GM21717 (cell line): ENCODE results near the gene TRDMT1.

Experiments
- ATAC-seq: cut with Tn5 transposase; IDR thresholded peaks from one replicate; pipeline ENCODE4 v1.9.1; 2021; ENCODE audit warnings: mild to moderate bottlenecking, moderate library complexity; ENCODE audit not compliant: unreplicated experiment

The TRDMT1 gene

GRCh38 chr10:17231788-17232187, 30.3 kb upstream of the TRDMT1 start:
- ATAC-seq, result no peak

- ATAC-seq, result peak; percentile 54
Observed at GRCh38 chr10:17229967-17230682, 28.7 kb upstream of the TRDMT1 start.

GRCh38 chr10:17229717-17229966, 28.2 kb upstream of the TRDMT1 start:
- peak; percentile 2 for ATAC-seq

GRCh38 chr10:17229016-17229716, 27.7 kb upstream of the TRDMT1 start:
- peak; percentile 15 for ATAC-seq

GRCh38 chr10:17228091-17229015, 26.9 kb upstream of the TRDMT1 start, which contains the start of gene VIM:
Gene VIM (plus strand): TSS chr10:17228241. CDS start chr10:17229423, 1,182 bp downstream.
- ATAC-seq, result peak; percentile 29

- ATAC-seq, result peak; percentile 28
Observed at GRCh38 chr10:17227367-17228090, 26.1 kb upstream of the TRDMT1 start.

GRCh38 chr10:17226891-17227303, 25.4 kb upstream of the TRDMT1 start:
- no peak for ATAC-seq

GRCh38 chr10:17225808-17226207, 24.3 kb upstream of the TRDMT1 start:
- ATAC-seq, result no peak

GRCh38 chr10:17222329-17222728, 20.9 kb upstream of the TRDMT1 start:
- no peak for ATAC-seq

- ATAC-seq, result no peak
Observed at GRCh38 chr10:17220652-17221100, 19.2 kb upstream of the TRDMT1 start.

GRCh38 chr10:17219024-17219423, 17.6 kb upstream of the TRDMT1 start:
- ATAC-seq, result no peak

GRCh38 chr10:17217631-17218232, 16.3 kb upstream of the TRDMT1 start:
- no peak for ATAC-seq

- ATAC-seq, result no peak
Observed at GRCh38 chr10:17216901-17217395, 15.5 kb upstream of the TRDMT1 start.

- ATAC-seq, result peak; percentile 99
Observed at GRCh38 chr10:17216217-17216900, 14.9 kb upstream of the TRDMT1 start.

GRCh38 chr10:17215782-17216122, 14.3 kb upstream of the TRDMT1 start:
- no peak for ATAC-seq

- ATAC-seq, result no peak
Observed at GRCh38 chr10:17214971-17215781, 13.7 kb upstream of the TRDMT1 start.

GRCh38 chr10:17214526-17214925, 13.1 kb upstream of the TRDMT1 start:
- no peak for ATAC-seq

GRCh38 chr10:17213646-17214349, 12.3 kb upstream of the TRDMT1 start:
- no peak for ATAC-seq
